ENCODE data around the gene ACVR1. TPM values are rescaled to one million over a fixed set of nuclear protein-coding genes. Genes with fewer than 3 reads are reported as not detected.

Gene ACVR1
- total and polyA plus RNA-seq, 2 of the 13 experiments (the other 11 are each of a cell fraction or from before 2014, with no cell fraction given) = 2.3 to 5.4 TPM

DNA sequence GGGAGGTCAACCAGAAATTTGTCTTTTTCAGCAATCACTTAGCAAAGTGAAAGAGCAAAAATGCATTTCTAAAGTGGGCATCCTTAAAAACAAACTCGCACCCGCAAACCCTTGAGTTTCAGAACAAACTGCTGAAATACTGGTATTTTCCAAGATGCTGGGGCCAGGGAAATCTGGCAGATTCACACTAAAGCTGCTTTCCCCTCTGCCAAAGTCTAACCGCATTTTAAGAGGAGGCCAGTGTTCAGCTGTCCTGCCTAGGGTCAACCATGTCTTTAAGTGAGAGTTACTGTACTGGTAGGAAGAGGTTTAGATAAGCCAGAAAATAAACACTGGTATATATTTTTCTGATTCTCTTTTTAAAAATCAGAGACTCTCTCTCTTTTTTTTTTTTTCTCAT lies 55.9 kb downstream of the ACVR1 start:
- ATAC-seq (no peak), DNase-seq (ENCODE audit: low spot score) (no peak), FAIRE-seq (no peak)
- TF ChIP-seq RAD51 (IDR thresholded peaks at IDR 0.05; ENCODE audit: borderline replicate concordance) (no peak), MYC (CRISPR knock-in tag; IDR thresholded peaks at IDR 0.05; ENCODE audit: borderline replicate concordance) (no peak), ZNF564 (CRISPR knock-in tag; IDR thresholded peaks at IDR 0.05) (no peak), FLYWCH1 (CRISPR knock-in tag; IDR thresholded peaks at IDR 0.05) (no peak), MEF2D (CRISPR knock-in tag; IDR thresholded peaks at IDR 0.05) (no peak), SRSF4 (IDR thresholded peaks at IDR 0.05; ENCODE audit: low read depth, low read length, poor library complexity, severe bottlenecking) (no peak), ZFP36 (IDR thresholded peaks at IDR 0.05; ENCODE audit: borderline replicate concordance, low read depth, low read length, partially characterized antibody) (no peak), MEIS1 (CRISPR knock-in tag; IDR thresholded peaks at IDR 0.05; ENCODE audit: borderline replicate concordance) (no peak), KAT2B (IDR thresholded peaks at IDR 0.05; ENCODE audit: borderline replicate concordance, low read depth, low read length) (no peak), ZNF773 (CRISPR knock-in tag; IDR thresholded peaks at IDR 0.05; ENCODE audit: borderline replicate concordance) (no peak), ZNF800 (CRISPR knock-in tag; IDR thresholded peaks at IDR 0.05) (no peak)
- TF ChIP-seq, protein P1, sequence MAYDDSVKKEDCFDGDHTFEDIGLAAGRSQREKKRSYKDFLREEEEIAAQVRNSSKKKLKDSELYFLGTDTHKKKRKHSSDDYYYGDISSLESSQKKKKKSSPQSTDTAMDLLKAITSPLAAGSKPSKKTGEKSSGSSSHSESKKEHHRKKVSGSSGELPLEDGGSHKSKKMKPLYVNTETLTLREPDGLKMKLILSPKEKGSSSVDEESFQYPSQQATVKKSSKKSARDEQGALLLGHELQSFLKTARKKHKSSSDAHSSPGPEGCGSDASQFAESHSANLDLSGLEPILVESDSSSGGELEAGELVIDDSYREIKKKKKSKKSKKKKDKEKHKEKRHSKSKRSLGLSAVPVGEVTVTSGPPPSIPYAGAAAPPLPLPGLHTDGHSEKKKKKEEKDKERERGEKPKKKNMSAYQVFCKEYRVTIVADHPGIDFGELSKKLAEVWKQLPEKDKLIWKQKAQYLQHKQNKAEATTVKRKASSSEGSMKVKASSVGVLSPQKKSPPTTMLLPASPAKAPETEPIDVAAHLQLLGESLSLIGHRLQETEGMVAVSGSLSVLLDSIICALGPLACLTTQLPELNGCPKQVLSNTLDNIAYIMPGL (CRISPR knock-in tag; IDR thresholded peaks at IDR 0.05; ENCODE audit: borderline replicate concordance in 1 of 2, low read depth in 1 of 2) = no peak
- TF ChIP-seq, protein P2, sequence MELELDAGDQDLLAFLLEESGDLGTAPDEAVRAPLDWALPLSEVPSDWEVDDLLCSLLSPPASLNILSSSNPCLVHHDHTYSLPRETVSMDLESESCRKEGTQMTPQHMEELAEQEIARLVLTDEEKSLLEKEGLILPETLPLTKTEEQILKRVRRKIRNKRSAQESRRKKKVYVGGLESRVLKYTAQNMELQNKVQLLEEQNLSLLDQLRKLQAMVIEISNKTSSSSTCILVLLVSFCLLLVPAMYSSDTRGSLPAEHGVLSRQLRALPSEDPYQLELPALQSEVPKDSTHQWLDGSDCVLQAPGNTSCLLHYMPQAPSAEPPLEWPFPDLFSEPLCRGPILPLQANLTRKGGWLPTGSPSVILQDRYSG (CRISPR knock-in tag; IDR thresholded peaks at IDR 0.05) = no peak
- intact Hi-C loops (cut with micrococcal nuclease; ENCODE audit: unreplicated experiment) (no loop called here), in situ Hi-C loops (cut with HindIII; ENCODE audit: extremely low pct_ligation_motif_present, low pct_unique_long_range_greater_than_20kb) (no loop called here)
- no peak overlapping the region for H3K9ac ChIP-seq (ENCODE audit: insufficient read depth, low read depth, low read length)
- ChIA-PET POLR2A (no interaction called here), CTCF (ENCODE audit: low intra/inter-chr PET ratio, low total read pairs) (no interaction called here)
- H3K4me3 ChIP-seq (replicated peaks in 1 of 3; ENCODE audit: insufficient read depth in 1 of 3, low read depth in 2 of 3, low read length in 3 of 3) = no peak overlapping the region
- H3K36me3 ChIP-seq (replicated peaks in 1 of 2; ENCODE audit: control insufficient read depth in 1 of 2, insufficient read depth in 2 of 2, low read length in 2 of 2) = no peaks in the 10 kb centered on the region; a peak in 1 of 5 replicates
- H4K20me1 ChIP-seq (ENCODE audit: insufficient read depth, low read length) = no peaks in the 10 kb centered on the region
- no peaks in the 10 kb centered on the region for H3K27me3 ChIP-seq (ENCODE audit: control insufficient read depth in 1 of 2, insufficient read depth in 2 of 2, low read length in 2 of 2)
- H3K27ac ChIP-seq (ENCODE audit: extremely low read length, insufficient read depth, low read length) = no peak overlapping the region
- H3K9me3 ChIP-seq (ENCODE audit: low read length) = no peaks in the 10 kb centered on the region
- no peak overlapping the region for H3K4me2 ChIP-seq (ENCODE audit: low read depth, low read length)
- H3K4me1 ChIP-seq (ENCODE audit: insufficient read depth, low read length) = no peaks in the 10 kb centered on the region
- no peaks in the 10 kb centered on the region for H3K79me2 ChIP-seq (ENCODE audit: insufficient read depth, low read length)
- WGBS (ENCODE audit: low lambda C conversion rate) = 98% methylated on average over 3 of the region's 3 CpGs
- no TSS peak for BruUV-seq (replicated peaks)
- no peak overlapping the region for H2AFZ ChIP-seq (ENCODE audit: low read length)
